ENCODE results near the gene IL22RA1.

- TF ChIP-seq CTCF (conservative IDR thresholded peaks at IDR 0.05; ENCODE audit: low read length), result no peak
- TF ChIP-seq EZH2phosphoT487 (IDR thresholded peaks at IDR 0.05; ENCODE audit: borderline replicate concordance), result no peak
Measured at GRCh38 chr1:24130385-24130784, 12.6 kb downstream of the IL22RA1 start.

Data from Loucy (cell line).